Trophoblast cell (in vitro differentiated cells and primary cell): ENCODE results near the gene TMEM215.
A peak's percentile ranks its signal among the peaks of the same experiment; 100 is the strongest.

Source experiments
- DNase-seq, 2 donors: peaks; one replicate each; pipeline ENCODE4 v3.0.0-alpha.2; 2016
- H2AFZ ChIP-seq: 2 replicates; pipeline ENCODE4 v1.6.1; 2013; ENCODE audit warnings: low read length, moderate library complexity, mild to moderate bottlenecking; ENCODE audit not compliant: insufficient read depth, poor library complexity
- H2AK5ac ChIP-seq: 2 replicates; pipeline ENCODE4 v1.6.1; 2013; ENCODE audit warnings: mild to moderate bottlenecking, low read length
- H2BK120ac ChIP-seq: 2 replicates; pipeline ENCODE4 v1.6.1; 2013; ENCODE audit warnings: low read length, mild to moderate bottlenecking, moderate library complexity; ENCODE audit not compliant: insufficient read depth, poor library complexity
- H2BK12ac ChIP-seq: 2 replicates; pipeline ENCODE4 v1.6.1; 2013; ENCODE audit warnings: mild to moderate bottlenecking, low read length, moderate library complexity
- H2BK5ac ChIP-seq: 2 replicates; pipeline ENCODE4 v1.6.1; 2013; ENCODE audit warnings: low read length, low read depth, moderate library complexity, mild to moderate bottlenecking; ENCODE audit not compliant: poor library complexity
- H3K14ac ChIP-seq: 2 replicates; pipeline ENCODE4 v1.6.1; 2013; ENCODE audit warnings: mild to moderate bottlenecking, low read length
- H3K18ac ChIP-seq: 2 replicates; pipeline ENCODE4 v1.6.1; 2013; ENCODE audit warnings: mild to moderate bottlenecking, low read length
- H3K23ac ChIP-seq: 2 replicates; pipeline ENCODE4 v1.6.1; 2013; ENCODE audit warnings: low read length
- H3K27ac ChIP-seq: 2 replicates; pipeline ENCODE4 v1.5.1; 2013; ENCODE audit warnings: low read depth, mild to moderate bottlenecking, inconsistent platforms, low read length, moderate library complexity
- H3K27me3 ChIP-seq: 2 replicates; pipeline ENCODE4 v1.6.1; 2013; ENCODE audit warnings: inconsistent platforms, mild to moderate bottlenecking, low read length, moderate library complexity; ENCODE audit not compliant: insufficient read depth
- H3K36me3 ChIP-seq, 2 experiments: 1 replicate in 1 of 2; 2 replicates in 1 of 2; pipeline ENCODE4 v1.6.1; 2013; ENCODE audit warnings: low read length in 2 of 2, mild to moderate bottlenecking in 2 of 2, moderate library complexity in 1 of 2; ENCODE audit not compliant: insufficient read depth in 2 of 2, control insufficient read depth in 1 of 2
- H3K4ac ChIP-seq: 2 replicates; pipeline ENCODE4 v1.6.1; 2013; ENCODE audit warnings: low read depth, mild to moderate bottlenecking, low read length, moderate library complexity
- H3K4me1 ChIP-seq, 2 experiments: 1 replicate in 1 of 2; 2 replicates in 1 of 2; pipeline ENCODE4 v1.6.1; 2013; ENCODE audit warnings: low read length in 2 of 2, mild to moderate bottlenecking in 2 of 2, moderate library complexity in 1 of 2; ENCODE audit not compliant: insufficient read depth in 2 of 2, control insufficient read depth in 1 of 2
- H3K4me2 ChIP-seq: 2 replicates; pipeline ENCODE4 v1.6.1; 2013; ENCODE audit warnings: inconsistent platforms, mild to moderate bottlenecking, low read length, moderate library complexity
- H3K4me3 ChIP-seq: 2 replicates; pipeline ENCODE4 v1.5.1; 2013; ENCODE audit warnings: mild to moderate bottlenecking, low read depth, low read length, inconsistent platforms
- H3K79me1 ChIP-seq: one replicate; pipeline ENCODE4 v1.6.1; 2013; ENCODE audit warnings: low read length
- H3K79me2 ChIP-seq: 2 replicates; pipeline ENCODE4 v1.6.1; 2013; ENCODE audit warnings: low read length, mild to moderate bottlenecking; ENCODE audit not compliant: control insufficient read depth, insufficient read depth, poor library complexity
- H3K9ac ChIP-seq: 2 replicates; pipeline ENCODE4 v1.6.1; 2013; ENCODE audit warnings: mild to moderate bottlenecking, low read length
- H3K9me3 ChIP-seq: 2 replicates; pipeline ENCODE4 v1.6.1; 2013; ENCODE audit warnings: low read depth, mild to moderate bottlenecking, control low read depth, inconsistent platforms, low read length; ENCODE audit not compliant: insufficient read depth
- H4K12ac ChIP-seq: 2 replicates; pipeline ENCODE4 v1.6.1; 2013; ENCODE audit warnings: low read depth, mild to moderate bottlenecking, low read length, moderate library complexity
- H4K8ac ChIP-seq: 2 replicates; pipeline ENCODE4 v1.6.1; 2013; ENCODE audit warnings: low read depth, mild to moderate bottlenecking, low read length, moderate library complexity
- H4K91ac ChIP-seq: one replicate; pipeline ENCODE4 v1.6.1; 2013; ENCODE audit warnings: low read depth, mild to moderate bottlenecking, low read length, moderate library complexity
- WGBS: extraction: QIAGEN DNeasy Blood & Tissue Kit; methylation state at CpG from one replicate; pipeline ENCODE4 v1.1.7; 2013; ENCODE audit warnings: missing lambda C conversion rate; ENCODE audit not compliant: insufficient read length, insufficient coverage; ENCODE audit errors: extremely low coverage; 5-methylcytosine and 5-hydroxymethylcytosine counted together

TMEM215 gene

DNA sequence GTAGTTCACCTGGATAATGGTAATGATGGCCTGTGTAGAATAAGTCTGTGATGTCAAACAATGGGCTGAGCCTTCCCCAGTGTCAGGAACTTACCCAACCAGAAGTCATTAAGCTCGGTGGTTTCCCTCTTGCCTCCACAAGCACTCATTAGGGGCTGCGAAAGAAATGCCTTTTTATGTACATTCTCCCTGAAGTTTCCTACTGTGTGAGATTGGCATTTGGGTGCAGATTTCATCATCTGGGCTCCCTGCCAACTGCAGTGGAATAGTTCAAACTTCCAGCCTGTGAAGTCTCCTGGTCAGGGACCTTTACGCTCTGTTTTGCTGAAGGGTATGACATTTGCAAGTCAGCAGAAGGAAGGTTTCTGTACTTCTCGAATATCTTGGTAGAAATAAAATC, 41.6 kb upstream of the TMEM215 start:
- Histone ChIP-seq H3K4ac (no peak overlapping the region), H3K18ac (no peak overlapping the region), H3K4me3 (no peak overlapping the region), H3K36me3 (no peaks in the 10 kb centered on the region), H4K12ac (no peak overlapping the region), H3K4me2 (peak overlapping the region; percentile 20), H2BK120ac (no peak overlapping the region), H2AFZ (no peak overlapping the region), H2AK5ac (no peak overlapping the region), H3K23ac (no peak overlapping the region), H3K27me3 (no peaks in the 10 kb centered on the region), H3K4me1 (peaks cover 6 to 10% of the 10 kb centered on the region in 2 experiments), H2BK12ac (no peak overlapping the region), H3K79me1 (peaks cover 4% of the 10 kb centered on the region), H3K9me3 (no peaks in the 10 kb centered on the region), H3K79me2 (no peaks in the 10 kb centered on the region), H3K27ac (peak overlapping the region; percentile 60), H3K9ac (no peak overlapping the region), H3K14ac (no peak overlapping the region), H4K8ac (no peak overlapping the region), H4K91ac (peak overlapping the region; percentile 19), H2BK5ac (no peak overlapping the region)
- no CpG with 5 or more reads among the region's 4 CpGs for whole genome bisulfite sequencing
- peak in 1 of 2 donors; percentile 55 for DNase-seq

DNA sequence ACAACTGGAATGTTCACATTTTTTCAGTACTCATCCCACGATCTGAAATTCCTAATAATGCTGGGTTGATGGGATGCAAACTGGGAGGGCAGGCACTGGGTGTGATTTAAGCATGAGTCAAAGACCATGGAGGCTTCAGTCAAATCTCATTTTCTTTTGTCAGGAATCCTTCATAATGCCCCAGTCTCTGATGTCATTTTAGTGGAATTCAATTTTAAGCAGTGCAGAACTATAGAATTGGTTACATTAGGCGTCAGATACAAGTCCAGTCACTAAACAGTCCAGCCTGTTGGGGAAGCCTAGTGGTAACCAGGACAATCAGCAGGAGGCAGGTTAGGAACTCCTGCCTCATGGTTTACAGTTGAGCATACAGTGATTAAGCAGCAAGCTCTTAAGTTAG, 41.0 kb upstream of the TMEM215 start:
- Histone ChIP-seq H2AFZ (no peak overlapping the region), H4K91ac (no peak overlapping the region), H3K9me3 (no peaks in the 10 kb centered on the region), H4K12ac (no peak overlapping the region), H3K79me1 (peaks cover 4% of the 10 kb centered on the region), H3K27ac (peak overlapping the region; percentile 25), H3K79me2 (no peaks in the 10 kb centered on the region), H2BK5ac (no peak overlapping the region), H3K4me3 (no peak overlapping the region), H3K18ac (no peak overlapping the region), H3K27me3 (no peaks in the 10 kb centered on the region), H3K23ac (no peak overlapping the region), H3K14ac (no peak overlapping the region), H3K4ac (no peak overlapping the region), H2AK5ac (no peak overlapping the region), H3K36me3 (no peaks in the 10 kb centered on the region), H3K4me1 (peaks cover 6 to 10% of the 10 kb centered on the region in 2 experiments), H4K8ac (no peak overlapping the region), H2BK12ac (no peak overlapping the region), H3K4me2 (peak overlapping the region; percentile 20), H3K9ac (no peak overlapping the region), H2BK120ac (peak overlapping the region; percentile 18)
- WGBS: no CpG with 5 or more reads among the region's 2 CpGs
- DNase-seq: peak; percentile 76 to 92

DNA sequence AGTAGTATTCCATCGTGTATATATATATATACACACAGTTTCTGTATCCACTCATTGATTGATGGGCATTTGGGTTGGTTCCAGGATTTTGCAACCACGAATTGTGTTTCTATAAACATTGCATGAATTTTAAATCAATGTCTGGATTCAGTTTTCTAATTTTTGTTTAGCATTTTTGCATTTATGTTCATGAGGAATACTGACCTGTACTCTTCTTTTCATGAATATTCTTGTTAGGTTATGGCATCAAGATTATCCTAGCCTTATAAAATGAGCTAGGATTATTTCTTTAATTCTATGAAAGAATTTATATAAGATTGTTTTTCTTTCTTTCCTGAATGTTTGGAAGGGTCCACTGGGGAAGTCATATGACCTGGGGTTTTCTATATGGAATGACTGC, 35.3 kb upstream of the TMEM215 start:
- Histone ChIP-seq H4K12ac (no peak overlapping the region), H3K18ac (no peak overlapping the region), H3K79me1 (no peaks in the 10 kb centered on the region), H2BK12ac (no peak overlapping the region), H2BK120ac (no peak overlapping the region), H3K4ac (no peak overlapping the region), H3K4me2 (no peak overlapping the region), H3K4me1 (no peaks in the 10 kb centered on the region), H3K4me3 (no peak overlapping the region), H3K23ac (no peak overlapping the region), H2AFZ (no peak overlapping the region), H3K27me3 (no peaks in the 10 kb centered on the region), H4K8ac (no peak overlapping the region), H3K79me2 (no peaks in the 10 kb centered on the region), H3K9me3 (no peaks in the 10 kb centered on the region), H3K27ac (no peak overlapping the region), H2AK5ac (no peak overlapping the region), H3K36me3 (no peaks in the 10 kb centered on the region), H2BK5ac (no peak overlapping the region), H3K14ac (no peak overlapping the region), H3K9ac (no peak overlapping the region), H4K91ac (no peak overlapping the region)
- no peak for DNase-seq
- WGBS: no CpG with 5 or more reads among the region's 2 CpGs

DNA sequence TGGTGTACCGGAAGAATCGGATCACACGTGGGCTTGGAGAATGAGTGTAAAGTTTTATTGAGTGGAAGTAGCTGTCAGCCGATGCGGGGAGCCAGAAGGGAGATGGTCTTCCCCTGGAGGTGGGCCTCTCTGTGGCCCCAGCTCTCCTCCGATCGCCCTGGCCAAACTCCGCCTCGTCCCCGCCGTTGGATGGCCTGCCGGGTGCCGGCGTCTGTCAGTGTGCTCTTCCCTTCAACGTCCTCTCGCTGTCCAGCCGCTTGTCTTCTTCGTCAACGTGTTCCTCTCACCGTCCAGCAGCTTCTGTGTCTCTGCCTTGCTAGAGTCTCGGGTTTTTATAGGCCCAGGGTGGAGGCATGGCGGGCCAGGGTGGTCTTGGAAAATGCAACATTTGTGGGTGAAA, 27.6 kb upstream of the TMEM215 start:
- no peak overlapping the region for H2BK5ac ChIP-seq
- H4K8ac ChIP-seq: no peak overlapping the region
- H2BK120ac ChIP-seq: no peak overlapping the region
- no peaks in the 10 kb centered on the region for H3K79me1 ChIP-seq
- no peaks in the 10 kb centered on the region for H3K36me3 ChIP-seq
- no peak for DNase-seq
- H3K4me1 ChIP-seq: no peaks in the 10 kb centered on the region
- peaks cover 3% of the 10 kb centered on the region for H3K9me3 ChIP-seq
- H3K4me3 ChIP-seq: peak overlapping the region; percentile 28
- H2AK5ac ChIP-seq: no peak overlapping the region
- H4K12ac ChIP-seq: no peak overlapping the region
- no peak overlapping the region for H3K14ac ChIP-seq
- H4K91ac ChIP-seq: no peak overlapping the region
- no peak overlapping the region for H2AFZ ChIP-seq
- no peak overlapping the region for H3K27ac ChIP-seq
- no peak overlapping the region for H3K4ac ChIP-seq
- H2BK12ac ChIP-seq: no peak overlapping the region
- no peak overlapping the region for H3K9ac ChIP-seq
- H3K23ac ChIP-seq: no peak overlapping the region
- no peak overlapping the region for H3K18ac ChIP-seq
- no peaks in the 10 kb centered on the region for H3K27me3 ChIP-seq
- H3K4me2 ChIP-seq: no peak overlapping the region
- WGBS: no CpG with 5 or more reads among the region's 22 CpGs
- no peaks in the 10 kb centered on the region for H3K79me2 ChIP-seq
